Stomach (tissue), 9 donors: ENCODE measurements around the gene STK4. TPM values are rescaled to one million over a fixed set of nuclear protein-coding genes. Genes with fewer than 3 reads are reported as not detected.

ENCODE experiments used
- DNase-seq, 2 donors: peaks; one replicate each; pipeline versions ENCODE4 v3.0.0 to v3.0.0-alpha.2; 2013 to 2019
- H3K27ac ChIP-seq, 5 donors: fragments of 200-600 bp in 4 of 5; sonication (generic) in 4 of 5; one replicate each; pipeline ENCODE4 v1.5.1; 2013 to 2019; ENCODE audit warnings: mild to moderate bottlenecking in 1 of 5, moderate library complexity in 1 of 5
- H3K27me3 ChIP-seq, 3 donors: fragments of 200-600 bp; sonication (generic); one replicate each; pipeline ENCODE4 v1.5.1; 2017 to 2019; ENCODE audit warnings: mixed run types in 1 of 3
- H3K36me3 ChIP-seq, 4 donors: fragments of 200-600 bp; sonication (generic); 1 replicate in 3 of 4; 2 replicates in 1 of 4; pipeline ENCODE4 v1.5.1; 2016 to 2019
- H3K4me1 ChIP-seq, 4 donors: fragments of 200-600 bp; sonication (generic); one replicate each; pipeline ENCODE4 v1.5.1; 2016 to 2019
- H3K4me3 ChIP-seq, 4 donors: fragments of 200-600 bp; sonication (generic) in 3 of 4; one replicate each; pipeline ENCODE4 v1.5.1; 2016 to 2019; ENCODE audit warnings: mild to moderate bottlenecking in 1 of 4
- H3K9me3 ChIP-seq, 4 donors: fragments of 200-600 bp; sonication (generic); one replicate each; pipeline ENCODE4 v1.5.1; 2016 to 2019
- CTCF ChIP-seq, 7 experiments: fragments of 450-650 bp in 4 of 7; fragments of 200-600 bp in 3 of 7; sonication (generic) in 3 of 7; IDR thresholded peaks; one replicate each; pipeline ENCODE4 v1.5.1; 2016 to 2019; ENCODE audit warnings: antibody characterized with exemption in 7 of 7, control low read depth in 2 of 7, mild to moderate bottlenecking in 1 of 7
- EP300 ChIP-seq: sonication (generic); formaldehyde crosslinking; IDR thresholded peaks from one replicate; pipeline ENCODE4 v1.6.1; 2017; ENCODE audit warnings: antibody characterized with exemption
- POLR2A ChIP-seq, 4 donors: fragments of 450-650 bp; IDR thresholded peaks; one replicate each; pipeline ENCODE4 v1.6.1; 2016; ENCODE audit warnings: antibody characterized with exemption in 4 of 4, control low read depth in 2 of 4, mild to moderate bottlenecking in 1 of 4, moderate library complexity in 1 of 4
- POLR2AphosphoS5 ChIP-seq, 3 donors: sonication (generic); formaldehyde crosslinking; IDR thresholded peaks; one replicate each; pipeline ENCODE4 v1.6.1; 2016; ENCODE audit warnings: antibody characterized with exemption in 3 of 3
- WGBS, 5 donors: extraction: QIAGEN DNeasy Blood & Tissue Kit in 3 of 5; methylation state at CpG; one replicate each; pipeline versions ENCODE4 v1.1.5 to v1.1.7; 2013 to 2018; 5-methylcytosine and 5-hydroxymethylcytosine counted together
- intact Hi-C: fragments of 100-400 bp; cut with DNase I; formaldehyde crosslinking; loops from one replicate; pipeline ENCODE4 v1.15.1; 2023; ENCODE audit warnings: low total_unique reads
- polyA plus RNA-seq, 3 donors: library from polyadenylated mRNA; stranded (reverse); fragments of 200-250 nt; gene quantifications; one replicate each; pipeline ENCODE4 v1.2.3, GENCODE V29; 2013
- total RNA-seq, 5 donors: library from RNA; depleted of rRNA; stranded (reverse); fragments of >200 nt; gene quantifications; one replicate each; pipeline versions ENCODE4 v1.1.0 to v1.2.3, GENCODE V29; 2014 to 2016
- donor health status: healthy with polysubstance abuse.
- donor health status: Bipolar disorder and iron deficiency.
- donor health status: healthy.

STK4 gene
- total and polyA plus RNA-seq, 8 donors: 4.8 to 49.6 (median 19.3) TPM

- intact Hi-C loops: no loop called here
- no peak for DNase-seq
- 89 to 93% (median 92%) methylated on average over 8 of the region's 8 CpGs for WGBS, 5 donors
- Histone ChIP-seq H3K4me3 (no peak overlapping the region), H3K9me3 (no peaks in the 10 kb centered on the region), H3K27me3 (no peaks in the 10 kb centered on the region), H3K36me3 (peaks cover 4 to 92% (median 70%) of the 10 kb centered on the region in 4 donors), H3K4me1 (peaks cover 0 to 36% (median 17%) of the 10 kb centered on the region in 4 donors), H3K27ac (no peak overlapping the region)
- TF ChIP-seq CTCF (IDR thresholded peaks at IDR 0.05) (no peak), EP300 (no peak), POLR2AphosphoS5 (IDR thresholded peaks at IDR 0.05) (no peak), POLR2A (IDR thresholded peaks at IDR 0.05) (no peak)
Measured at GRCh38 chr20:44981736-44982406, 15.6 kb downstream of the STK4 start.

- no peak for DNase-seq
- TF ChIP-seq EP300: no peak
- TF ChIP-seq POLR2AphosphoS5 (IDR thresholded peaks at IDR 0.05): no peak
- TF ChIP-seq POLR2A (IDR thresholded peaks at IDR 0.05): no peak
- no peak for TF ChIP-seq CTCF (IDR thresholded peaks at IDR 0.05)
- Histone ChIP-seq H3K36me3 (peaks cover 4 to 94% (median 77%) of the 10 kb centered on the region in 4 donors), H3K4me3 (no peak overlapping the region), H3K9me3 (no peaks in the 10 kb centered on the region), H3K27ac (no peak overlapping the region), H3K4me1 (peaks cover 0 to 28% (median 17%) of the 10 kb centered on the region in 4 donors), H3K27me3 (no peaks in the 10 kb centered on the region)
- intact Hi-C loops: no loop called here
- 95 to 98% (median 97%) methylated on average over 7 of the region's 7 CpGs for WGBS, 5 donors
Measured at GRCh38 chr20:44983093-44983674, 16.9 kb downstream of the STK4 start.

GRCh38 chr20:44988631-44989171 is 22.4 kb downstream of the STK4 start:
- H3K36me3 ChIP-seq: peaks cover 0 to 50% (median 36%) of the 10 kb centered on the region in 4 donors
- H3K27me3 ChIP-seq: no peaks in the 10 kb centered on the region
- WGBS, 5 donors: 83 to 96% (median 94%) methylated on average over 1 of the region's 1 CpG
- intact Hi-C loops: no loop called here
- peaks cover 0 to 37% (median 16%) of the 10 kb centered on the region in 4 donors for H3K4me1 ChIP-seq
- DNase-seq: no peak
- no peaks in the 10 kb centered on the region for H3K9me3 ChIP-seq
- no peak overlapping the region for H3K27ac ChIP-seq
- TF ChIP-seq POLR2AphosphoS5 (IDR thresholded peaks at IDR 0.05): no peak
- no peak for TF ChIP-seq EP300
- no peak for TF ChIP-seq CTCF (IDR thresholded peaks at IDR 0.05)
- no peak for TF ChIP-seq POLR2A (IDR thresholded peaks at IDR 0.05)
- H3K4me3 ChIP-seq: no peak overlapping the region

GRCh38 chr20:44990425-44990824 is 24.1 kb downstream of the STK4 start:
- TF ChIP-seq POLR2AphosphoS5 (IDR thresholded peaks at IDR 0.05) (no peak), POLR2A (IDR thresholded peaks at IDR 0.05) (no peak), CTCF (IDR thresholded peaks at IDR 0.05) (no peak), EP300 (no peak)
- Histone ChIP-seq H3K4me1 (peaks cover 0 to 43% (median 16%) of the 10 kb centered on the region in 4 donors), H3K27ac (peak overlapping the region in 4 of 5 donors; percentile 56 to 78 (median 64)), H3K9me3 (no peaks in the 10 kb centered on the region), H3K36me3 (peaks cover 0 to 47% (median 36%) of the 10 kb centered on the region in 4 donors), H3K27me3 (no peaks in the 10 kb centered on the region), H3K4me3 (peak overlapping the region in 2 of 4 donors; percentile 4 to 18)
- intact Hi-C loops: no loop called here
- no peak for DNase-seq
- 50 to 71% (median 64%) methylated on average over 3 of the region's 3 CpGs for WGBS, 5 donors
